GM12878 (cell line): ENCODE data around the gene RAB11A. TPM values are rescaled to one million over a fixed set of nuclear protein-coding genes. Genes with fewer than 3 reads are reported as not detected.

Experiments used
- ATAC-seq: fragments of 200-7000 bp; cut with Tn5 transposase; 3 replicates; pipeline ENCODE4 v1.9.1; 2020; ENCODE audit warnings: mild to moderate bottlenecking, moderate library complexity
- BruUV-seq: library from RNA; stranded (reverse); fragments of 400-500 nt; replicated peaks from 2 replicates; lab custom pipeline; 2021; lab: Mats Ljungman, UMichigan
- CTCF ChIA-PET: fragments of 300-600 bp; sonication (Branson Sonifier 250); formaldehyde crosslinking; extraction: SDS; loops from one replicate; lab custom pipeline; 2021; ENCODE audit warnings: inconsistent platforms; lab: Yijun Ruan, JAX
- POLR2A ChIA-PET: fragments of 350-600 bp; formaldehyde crosslinking; extraction: SDS; loops from one replicate; lab custom pipeline; 2021; ENCODE audit warnings: inconsistent platforms; lab: Charles Lee
- RAD21 ChIA-PET: fragments of 300-600 bp; sonication (Branson Sonifier 250); formaldehyde crosslinking; loops from one replicate; lab custom pipeline; 2023; ENCODE audit warnings: antibody characterized with exemption; ENCODE audit not compliant: unreplicated experiment; lab: Charles Lee
- SMC1A ChIA-PET: fragments of 300-600 bp; sonication (Branson Sonifier 250); formaldehyde crosslinking; loops from one replicate; lab custom pipeline; 2023; ENCODE audit not compliant: unreplicated experiment, uncharacterized antibody; lab: Charles Lee
- DNase-seq: peaks from one replicate; pipeline ENCODE4 v3.0.0-alpha.2; 2011; ENCODE audit warnings: low read depth, low spot score
- FAIRE-seq: peaks from 3 replicates; lab custom pipeline; 2011; peaks lifted over from hg19 to GRCh38; lab: Jason Lieb, UNC
- H2AFZ ChIP-seq: 2 replicates; pipeline ENCODE4 v1.6.0; 2011; ENCODE audit warnings: low read depth, low read length, control low read depth; ENCODE audit not compliant: control insufficient read depth
- H3K27ac ChIP-seq: 2 replicates; pipeline ENCODE4 v1.5.1; 2011; ENCODE audit warnings: control low read depth; ENCODE audit not compliant: control insufficient read depth, insufficient read depth
- H3K27me3 ChIP-seq, 2 experiments: replicated peaks in 1 of 2; 2 replicates each; pipeline versions ENCODE4 v1.6.0 to v1.6.1; 2011; ENCODE audit warnings: low read length in 1 of 2; ENCODE audit not compliant: control insufficient read depth in 2 of 2, insufficient read depth in 2 of 2
- H3K36me3 ChIP-seq, 2 experiments: 2 replicates each; pipeline ENCODE4 v1.5.1; 2011; ENCODE audit warnings: low read length in 1 of 2; ENCODE audit not compliant: control insufficient read depth in 2 of 2, insufficient read depth in 2 of 2
- H3K4me1 ChIP-seq: 2 replicates; pipeline ENCODE4 v1.6.1; 2011; ENCODE audit warnings: mild to moderate bottlenecking, low read length, moderate library complexity, mixed read lengths; ENCODE audit not compliant: control insufficient read depth, insufficient read depth
- H3K4me2 ChIP-seq: 2 replicates; pipeline ENCODE4 v1.6.0; 2011; ENCODE audit warnings: control low read depth; ENCODE audit not compliant: control insufficient read depth, insufficient read depth
- H3K4me3 ChIP-seq: fragments of 200-600 bp; sonication (generic); 2 replicates; pipeline ENCODE4 v1.5.1; 2016
- H3K79me2 ChIP-seq: 2 replicates; pipeline ENCODE4 v1.6.0; 2011; ENCODE audit warnings: low read length; ENCODE audit not compliant: control insufficient read depth, insufficient read depth
- H3K9ac ChIP-seq: 2 replicates; pipeline ENCODE4 v1.8.0; 2011; ENCODE audit warnings: low read length, control low read depth, mixed read lengths; ENCODE audit not compliant: control insufficient read depth, insufficient read depth
- H3K9me3 ChIP-seq: replicated peaks from 3 replicates; pipeline ENCODE4 v1.5.1; 2011; ENCODE audit warnings: mild to moderate bottlenecking, low read length; ENCODE audit not compliant: control insufficient read depth, insufficient read depth
- H4K20me1 ChIP-seq: 2 replicates; pipeline ENCODE4 v1.6.0; 2011; ENCODE audit not compliant: control insufficient read depth, insufficient read depth
- ASH2L ChIP-seq: fragments of 300-600, 200-600 bp; sonication (generic); IDR thresholded peaks from 2 replicates; pipeline ENCODE4 v1.6.1; 2017; ENCODE audit warnings: low read depth, mild to moderate bottlenecking, borderline replicate concordance
- ATF7 ChIP-seq: fragments of 450-650 bp; IDR thresholded peaks from 2 replicates; pipeline ENCODE4 v1.6.1; 2016; ENCODE audit warnings: low read depth, mild to moderate bottlenecking
- CREM ChIP-seq: IDR thresholded peaks from 2 replicates; pipeline ENCODE4 v1.6.1; 2014; ENCODE audit warnings: antibody characterized with exemption, low read depth
- EED ChIP-seq: sonication (generic); IDR thresholded peaks from 2 replicates; pipeline ENCODE4 v1.6.1; 2016; ENCODE audit warnings: antibody characterized with exemption, low read depth
- IKZF1 ChIP-seq: fragments of 450-650 bp; conservative IDR thresholded peaks from 2 replicates; pipeline ENCODE4 v1.6.1; 2017; ENCODE audit warnings: antibody characterized with exemption, mild to moderate bottlenecking
- LARP7 ChIP-seq: fragments of 450-650 bp; IDR thresholded peaks from 2 replicates; pipeline ENCODE4 v1.6.1; 2017; ENCODE audit warnings: mild to moderate bottlenecking
- MEF2B ChIP-seq: fragments of 450-650 bp; IDR thresholded peaks from 2 replicates; pipeline ENCODE4 v1.6.1; 2018; ENCODE audit warnings: mild to moderate bottlenecking, moderate library complexity; ENCODE audit not compliant: partially characterized antibody, poor library complexity, severe bottlenecking
- NBN ChIP-seq: fragments of 450-650 bp; IDR thresholded peaks from 2 replicates; pipeline ENCODE4 v1.6.1; 2016
- RUNX3 ChIP-seq: IDR thresholded peaks from 2 replicates; pipeline ENCODE4 v1.6.1; 2012; ENCODE audit warnings: low read length, inconsistent platforms
- SREBF2 ChIP-seq: IDR thresholded peaks from 2 replicates; pipeline ENCODE4 v1.6.1; 2012; ENCODE audit warnings: mild to moderate bottlenecking, low read length
- SUZ12 ChIP-seq: fragments of 200-600 bp; sonication (generic); IDR thresholded peaks from one replicate; pipeline ENCODE4 v1.6.1; 2018; ENCODE audit warnings: antibody characterized with exemption, mild to moderate bottlenecking; ENCODE audit not compliant: unreplicated experiment
- TAF1 ChIP-seq: IDR thresholded peaks from 2 replicates; pipeline ENCODE4 v1.6.1; 2011; ENCODE audit warnings: mild to moderate bottlenecking, low read depth, low read length, borderline replicate concordance
- TCF12 ChIP-seq: IDR thresholded peaks from 2 replicates; pipeline ENCODE4 v1.6.1; 2011; ENCODE audit warnings: low read depth, mild to moderate bottlenecking, low read length
- ZNF592 ChIP-seq: fragments of 450-650 bp; IDR thresholded peaks from 2 replicates; pipeline ENCODE4 v1.6.1; 2017; ENCODE audit warnings: mild to moderate bottlenecking, moderate library complexity
- ZNF622 ChIP-seq: fragments of 450-650 bp; IDR thresholded peaks from 2 replicates; pipeline ENCODE4 v1.6.1; 2017; ENCODE audit warnings: mild to moderate bottlenecking, inconsistent platforms
- WGBS: methylation state at CpG from one replicate; pipeline ENCODE4 v1.1.6; 2016; ENCODE audit warnings: low lambda C conversion rate; ENCODE audit not compliant: insufficient replicate concordance, insufficient coverage; ENCODE audit errors: missing lambda C conversion rate; 5-methylcytosine and 5-hydroxymethylcytosine counted together
- in situ Hi-C: fragments of 300-500 bp; cut with MboI; formaldehyde crosslinking; loops from 9 replicates; pipeline ENCODE4 v1.14.3; 2018; ENCODE audit warnings: mixed read lengths
- intact Hi-C: fragments of 100-400 bp; cut with micrococcal nuclease; formaldehyde crosslinking; loops from one replicate; pipeline ENCODE4 v1.14.2; 2022; ENCODE audit not compliant: unreplicated experiment
- polyA plus RNA-seq, 11 experiments: library from polyadenylated mRNA; depleted of rRNA in 4 of 11; unstranded in 6 of 11; stranded (reverse) in 5 of 11; fragments of >200 nt; fragmentation: Nextera tagmentation in 4 of 11; fragmentation: Illumina TruSeq in 1 of 11; extraction: Ambion mirVana in 4 of 11; extraction: Trizol in 1 of 11; gene quantifications; 1 replicate in 1 of 11; 2 replicates in 10 of 11; pipeline versions ENCODE4 v1.2.1 to v1.2.3, GENCODE V29; 2011 to 2016; ENCODE audit warnings: inconsistent platforms in 2 of 11, missing spikeins in 2 of 11, low read depth in 1 of 11
- total RNA-seq, 4 experiments: library from RNA; depleted of rRNA in 3 of 4; stranded (reverse); fragments of >200 nt in 3 of 4; fragmentation: Illumina TruSeq in 1 of 4; extraction: Trizol in 1 of 4; gene quantifications; 2 replicates each; pipeline versions ENCODE4 v1.2.1 to v1.2.3, GENCODE V29; 2013 to 2021
- TF ChIP-seq, protein P1 (sequence below): fragments of 450-650 bp; IDR thresholded peaks from 2 replicates; pipeline ENCODE4 v1.6.1; 2018; ENCODE audit warnings: mild to moderate bottlenecking, low read depth, moderate library complexity; ENCODE audit not compliant: partially characterized antibody

The RAB11A gene
- total and polyA plus RNA-seq, 10 of the 15 experiments (the other 5 are each of a cell fraction or from before 2014, with no cell fraction given) = 128 to 387 (median 224) TPM

DNA sequence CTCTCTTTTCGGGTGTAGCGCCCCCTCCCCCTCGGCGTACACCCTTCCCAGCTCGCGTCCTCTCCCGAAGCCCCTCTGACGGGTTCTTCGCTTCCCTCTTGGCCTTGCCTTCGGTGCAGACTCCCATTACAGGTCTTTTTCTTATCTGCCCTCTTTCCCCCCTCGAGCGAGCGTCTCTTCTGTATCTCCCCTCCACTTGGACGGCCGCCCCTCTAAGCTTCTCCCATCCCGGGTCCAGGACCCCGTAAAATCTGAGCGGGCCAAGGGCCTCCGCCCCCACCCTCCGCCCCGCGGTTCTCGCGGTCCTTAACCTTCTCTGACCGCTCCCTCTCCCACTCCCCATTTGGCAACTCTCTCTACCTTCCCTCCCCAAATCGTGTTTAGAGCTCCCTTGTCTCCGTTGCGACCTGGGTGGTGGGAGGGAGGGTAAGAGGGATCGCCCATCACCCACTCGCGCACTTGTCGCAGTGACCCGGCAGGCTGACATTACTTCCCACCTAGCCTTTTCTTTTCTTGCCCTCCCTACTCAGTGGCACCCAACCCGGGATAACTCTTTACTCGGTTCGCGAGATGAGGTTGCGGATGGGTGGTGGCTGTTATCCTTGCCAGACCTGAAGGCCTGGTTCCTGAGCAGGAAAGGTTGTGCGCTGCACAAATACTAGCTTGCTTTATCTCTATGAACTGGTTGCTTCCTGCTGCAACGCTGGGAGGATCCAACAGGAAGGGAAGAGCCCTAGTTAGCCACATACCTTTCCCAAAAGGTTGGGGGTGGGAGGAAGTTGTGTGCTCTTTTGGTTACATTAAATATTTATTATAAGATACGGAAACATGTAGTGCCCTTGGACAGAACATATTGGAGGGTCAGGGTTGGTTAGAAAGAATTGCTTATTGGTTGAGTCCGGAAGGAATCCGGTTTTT lies 922 bp downstream of the RAB11A start:
- H3K4me1 ChIP-seq = no peaks in the 10 kb centered on the region
- H3K27me3 ChIP-seq = no peaks in the 10 kb centered on the region
- RAD21 ChIA-PET = interaction anchor here (0.6 to 4.0 kb wide), 23 partner anchors 13 to 424 kb away, joined by 3 to 34 read pairs (median 4); partner anchors contain the start of genes DENND4A and INTS14
- no peaks in the 10 kb centered on the region for H3K9me3 ChIP-seq
- POLR2A ChIA-PET = interaction anchor here (0.5 to 2.9 kb wide), 27 partner anchors 7 to 424 kb away, joined by 3 to 19 read pairs (median 4); partner anchors contain the start of gene INTS14
- CTCF ChIA-PET = interaction anchor here (0.7 to 5.4 kb wide), 22 partner anchors 8 to 942 kb away, joined by 3 to 38 read pairs (median 3); partner anchors contain the start of gene INTS14
- FAIRE-seq = no peak
- H3K4me2 ChIP-seq = peak overlapping the region; percentile 87
- ATAC-seq = peak; percentile 13
- H3K4me3 ChIP-seq = peak overlapping the region; percentile 71
- H4K20me1 ChIP-seq = no peaks in the 10 kb centered on the region
- no TSS peak for BruUV-seq
- SMC1A ChIA-PET = interaction anchor here (0.7 to 3.8 kb wide), 20 partner anchors 9 to 423 kb away, joined by 3 to 21 read pairs (median 4); partner anchors contain the start of genes DIS3L and INTS14
- H3K36me3 ChIP-seq = peaks cover 0 to 5% of the 10 kb centered on the region in 2 experiments; a peak in 1 of 4 replicates
- H2AFZ ChIP-seq = peak overlapping the region; percentile 71
- in situ Hi-C loops (no loop called here), intact Hi-C loops (loop anchor here (5.0 kb wide), 1 partner anchor 78 kb away; the partner anchor contains the start of gene DENND4A)
- WGBS = under 1% methylated on average over 43 of the region's 43 CpGs
- H3K27ac ChIP-seq = peak overlapping the region; percentile 80
- peak overlapping the region; percentile 87 for H3K9ac ChIP-seq
- H3K79me2 ChIP-seq = peaks cover 56% of the 10 kb centered on the region
- no peak for DNase-seq
- TF ChIP-seq ASH2L (no peak), RUNX3 (no peak), SREBF2 (no peak), ZNF622 (no peak), ZNF592 (no peak), SUZ12 (no peak), IKZF1 (peak; percentile 33; the same call in 1 of the 2 replicates), LARP7 (peak; percentile 37; the same call in 1 of the 2 replicates), TCF12 (no peak), ATF7 (peak; percentile 54; the same call in 1 of the 2 replicates), NBN (peak; percentile 22; the same call in 1 of the 2 replicates), TAF1 (no peak), CREM (no peak), EED (peak; percentile 34; the same call in 1 of the 2 replicates), MEF2B (peak; percentile 8)
- TF ChIP-seq, protein P1, sequence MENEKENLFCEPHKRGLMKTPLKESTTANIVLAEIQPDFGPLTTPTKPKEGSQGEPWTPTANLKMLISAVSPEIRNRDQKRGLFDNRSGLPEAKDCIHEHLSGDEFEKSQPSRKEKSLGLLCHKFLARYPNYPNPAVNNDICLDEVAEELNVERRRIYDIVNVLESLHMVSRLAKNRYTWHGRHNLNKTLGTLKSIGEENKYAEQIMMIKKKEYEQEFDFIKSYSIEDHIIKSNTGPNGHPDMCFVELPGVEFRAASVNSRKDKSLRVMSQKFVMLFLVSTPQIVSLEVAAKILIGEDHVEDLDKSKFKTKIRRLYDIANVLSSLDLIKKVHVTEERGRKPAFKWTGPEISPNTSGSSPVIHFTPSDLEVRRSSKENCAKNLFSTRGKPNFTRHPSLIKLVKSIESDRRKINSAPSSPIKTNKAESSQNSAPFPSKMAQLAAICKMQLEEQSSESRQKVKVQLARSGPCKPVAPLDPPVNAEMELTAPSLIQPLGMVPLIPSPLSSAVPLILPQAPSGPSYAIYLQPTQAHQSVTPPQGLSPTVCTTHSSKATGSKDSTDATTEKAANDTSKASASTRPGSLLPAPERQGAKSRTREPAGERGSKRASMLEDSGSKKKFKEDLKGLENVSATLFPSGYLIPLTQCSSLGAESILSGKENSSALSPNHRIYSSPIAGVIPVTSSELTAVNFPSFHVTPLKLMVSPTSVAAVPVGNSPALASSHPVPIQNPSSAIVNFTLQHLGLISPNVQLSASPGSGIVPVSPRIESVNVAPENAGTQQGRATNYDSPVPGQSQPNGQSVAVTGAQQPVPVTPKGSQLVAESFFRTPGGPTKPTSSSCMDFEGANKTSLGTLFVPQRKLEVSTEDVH = no peak
